Loucy (cell line): ENCODE data around the gene CFAP107.

Source experiments
- EZH2phosphoT487 ChIP-seq: fragments of 200-600 bp; IDR thresholded peaks from 2 replicates; pipeline ENCODE4 v1.6.1; 2018; ENCODE audit warnings: antibody characterized with exemption, mild to moderate bottlenecking, moderate library complexity, borderline replicate concordance
- TF ChIP-seq, protein P1 (sequence below): fragments of 200-600 bp; sonication (generic); conservative IDR thresholded peaks from 2 replicates; pipeline ENCODE4 v1.5.1; 2014; ENCODE audit warnings: mild to moderate bottlenecking, antibody characterized with exemption, low read length

GRCh38 chr1:12810691-12811408, 64.8 kb downstream of the CFAP107 start:
- TF ChIP-seq, protein P1, sequence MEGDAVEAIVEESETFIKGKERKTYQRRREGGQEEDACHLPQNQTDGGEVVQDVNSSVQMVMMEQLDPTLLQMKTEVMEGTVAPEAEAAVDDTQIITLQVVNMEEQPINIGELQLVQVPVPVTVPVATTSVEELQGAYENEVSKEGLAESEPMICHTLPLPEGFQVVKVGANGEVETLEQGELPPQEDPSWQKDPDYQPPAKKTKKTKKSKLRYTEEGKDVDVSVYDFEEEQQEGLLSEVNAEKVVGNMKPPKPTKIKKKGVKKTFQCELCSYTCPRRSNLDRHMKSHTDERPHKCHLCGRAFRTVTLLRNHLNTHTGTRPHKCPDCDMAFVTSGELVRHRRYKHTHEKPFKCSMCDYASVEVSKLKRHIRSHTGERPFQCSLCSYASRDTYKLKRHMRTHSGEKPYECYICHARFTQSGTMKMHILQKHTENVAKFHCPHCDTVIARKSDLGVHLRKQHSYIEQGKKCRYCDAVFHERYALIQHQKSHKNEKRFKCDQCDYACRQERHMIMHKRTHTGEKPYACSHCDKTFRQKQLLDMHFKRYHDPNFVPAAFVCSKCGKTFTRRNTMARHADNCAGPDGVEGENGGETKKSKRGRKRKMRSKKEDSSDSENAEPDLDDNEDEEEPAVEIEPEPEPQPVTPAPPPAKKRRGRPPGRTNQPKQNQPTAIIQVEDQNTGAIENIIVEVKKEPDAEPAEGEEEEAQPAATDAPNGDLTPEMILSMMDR = no peak
- TF ChIP-seq EZH2phosphoT487 = no peak
